ENCODE results near the gene LMF1. TPM values are rescaled to one million over a fixed set of nuclear protein-coding genes. Genes with fewer than 3 reads are reported as not detected.

Gene LMF1
- total and polyA plus RNA-seq, 2 of the 8 experiments (the other 6 are each of a cell fraction or from before 2014, with no cell fraction given), result 3.5 to 9.1 TPM

DNA sequence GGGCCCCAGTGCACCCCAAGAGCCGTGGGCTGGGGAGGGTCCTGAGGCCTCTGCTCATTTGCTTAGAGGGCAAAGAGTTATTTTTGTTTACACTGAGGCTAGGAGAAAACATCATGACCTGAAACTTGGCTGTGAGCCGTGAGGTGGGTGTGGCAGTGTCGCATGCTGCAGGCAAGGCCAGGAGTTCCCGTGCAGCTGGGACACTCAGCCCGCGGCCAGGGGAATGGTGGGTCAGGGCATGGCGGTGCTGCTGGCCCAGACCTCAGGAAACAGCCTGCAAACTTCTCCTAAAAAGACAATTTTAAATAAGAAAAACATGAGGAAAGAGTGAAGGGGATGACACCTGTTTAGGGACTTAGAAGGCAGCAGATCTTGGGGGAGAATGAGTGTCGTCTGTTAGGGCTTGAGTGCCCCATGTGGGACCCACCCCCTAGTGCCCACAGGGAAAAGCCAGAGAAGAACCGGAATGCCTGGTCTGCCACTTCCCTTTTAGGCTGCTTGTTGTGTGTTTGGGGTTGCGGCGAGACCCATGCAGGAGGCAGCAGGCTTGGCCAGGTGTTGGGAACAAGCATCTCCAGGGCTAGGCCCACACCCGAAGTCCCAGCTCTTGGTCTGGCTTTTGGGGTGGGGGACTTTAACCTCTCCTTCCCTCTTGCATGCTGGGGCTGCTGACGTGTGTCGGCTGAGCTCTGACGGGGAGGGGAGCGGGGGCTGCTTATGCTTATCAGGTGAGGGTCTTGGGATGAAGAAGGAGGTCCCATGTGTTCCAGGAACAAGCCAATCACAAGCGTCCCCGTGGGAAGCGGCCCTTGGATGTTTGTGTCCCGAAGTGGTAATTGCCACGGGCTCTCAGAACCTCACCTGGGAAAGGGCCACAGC is 89.3 kb downstream of the LMF1 start (continued):
- no peak for TF ChIP-seq KDM4A (IDR thresholded peaks at IDR 0.05; ENCODE audit: low read depth, low read length, severe bottlenecking)
- TF ChIP-seq RNF2 (IDR thresholded peaks at IDR 0.05; ENCODE audit: borderline replicate concordance, low read depth, low read length, missing control alignments, poor library complexity, severe bottlenecking), result no peak
- TF ChIP-seq HDAC2 (IDR thresholded peaks at IDR 0.05; ENCODE audit: borderline replicate concordance in 1 of 2, low read depth in 2 of 2, low read length in 2 of 2), result no peak
- no peak for TF ChIP-seq NANOG (IDR thresholded peaks at IDR 0.05; ENCODE audit: insufficient read depth, low read depth, low read length, poor library complexity, severe bottlenecking)

Data from H1 (cell line).